Neural crest cell (in vitro differentiated cells): ENCODE data around the gene SF3A1. TPM values are rescaled to one million over a fixed set of nuclear protein-coding genes. Genes with fewer than 3 reads are reported as not detected.

ENCODE experiments used
- DNase-seq: peaks from one replicate; pipeline ENCODE4 v3.0.0; 2021; ENCODE audit warnings: low read depth, mixed read lengths, low spot score
- H3K27ac Mint-ChIP-seq: one replicate; pipeline ENCODE4 v1.8.0; 2021; ENCODE audit warnings: mild to moderate bottlenecking, mixed read lengths; ENCODE audit not compliant: unreplicated experiment
- H3K27me3 Mint-ChIP-seq: 2 replicates; pipeline ENCODE4 v1.8.0; 2021; ENCODE audit warnings: low read depth, mild to moderate bottlenecking, mixed read lengths
- H3K36me3 Mint-ChIP-seq: 2 replicates; pipeline ENCODE4 v1.8.0; 2021; ENCODE audit warnings: low read depth, mild to moderate bottlenecking, mixed read lengths
- H3K4me1 Mint-ChIP-seq: 2 replicates; pipeline ENCODE4 v1.8.0; 2021; ENCODE audit warnings: mixed read lengths
- H3K4me3 Mint-ChIP-seq: one replicate; pipeline ENCODE4 v1.8.0; 2021; ENCODE audit warnings: mild to moderate bottlenecking, mixed read lengths
- H3K9me3 Mint-ChIP-seq: 2 replicates; pipeline ENCODE4 v1.8.0; 2021; ENCODE audit warnings: mixed read lengths
- total RNA-seq: library from RNA; stranded (reverse); gene quantifications from 2 replicates; pipeline ENCODE4 v1.2.1, GENCODE V29; 2021
- TF ChIP-seq, protein P1 (sequence below): fragments of 200-600 bp; sonication (generic); conservative IDR thresholded peaks from 2 replicates; pipeline ENCODE4 v1.5.0; 2021; ENCODE audit warnings: antibody characterized with exemption, mild to moderate bottlenecking

SF3A1 gene
- total RNA-seq, 1 donor from 2014 or later, result 265 TPM

DNA sequence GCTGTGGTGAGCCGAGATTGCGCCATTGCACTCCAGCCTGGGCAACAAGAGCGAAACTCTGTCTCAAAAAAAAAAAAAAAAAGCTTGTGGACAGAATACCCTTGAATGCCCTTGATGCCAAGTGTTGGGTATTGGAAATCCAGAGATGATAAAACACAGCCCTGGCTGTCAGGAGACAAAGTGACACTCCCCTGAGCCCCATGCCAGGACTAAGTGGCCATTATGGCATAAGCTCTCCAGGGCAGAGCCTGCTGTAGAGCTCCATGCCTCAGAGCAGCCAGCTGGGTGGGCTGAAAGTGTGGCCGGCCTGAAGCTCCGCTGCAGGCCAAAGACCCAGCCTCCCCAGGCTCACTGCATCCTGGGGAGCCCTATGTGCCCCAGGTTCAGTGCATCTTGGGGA is 25.6 kb upstream of the SF3A1 start:
- H3K36me3 Mint-ChIP-seq, result no peaks in the 10 kb centered on the region
- DNase-seq, result no peak
- peaks cover 9% of the 10 kb centered on the region for H3K4me1 Mint-ChIP-seq
- no peak overlapping the region for H3K27ac Mint-ChIP-seq
- TF ChIP-seq, protein P1, sequence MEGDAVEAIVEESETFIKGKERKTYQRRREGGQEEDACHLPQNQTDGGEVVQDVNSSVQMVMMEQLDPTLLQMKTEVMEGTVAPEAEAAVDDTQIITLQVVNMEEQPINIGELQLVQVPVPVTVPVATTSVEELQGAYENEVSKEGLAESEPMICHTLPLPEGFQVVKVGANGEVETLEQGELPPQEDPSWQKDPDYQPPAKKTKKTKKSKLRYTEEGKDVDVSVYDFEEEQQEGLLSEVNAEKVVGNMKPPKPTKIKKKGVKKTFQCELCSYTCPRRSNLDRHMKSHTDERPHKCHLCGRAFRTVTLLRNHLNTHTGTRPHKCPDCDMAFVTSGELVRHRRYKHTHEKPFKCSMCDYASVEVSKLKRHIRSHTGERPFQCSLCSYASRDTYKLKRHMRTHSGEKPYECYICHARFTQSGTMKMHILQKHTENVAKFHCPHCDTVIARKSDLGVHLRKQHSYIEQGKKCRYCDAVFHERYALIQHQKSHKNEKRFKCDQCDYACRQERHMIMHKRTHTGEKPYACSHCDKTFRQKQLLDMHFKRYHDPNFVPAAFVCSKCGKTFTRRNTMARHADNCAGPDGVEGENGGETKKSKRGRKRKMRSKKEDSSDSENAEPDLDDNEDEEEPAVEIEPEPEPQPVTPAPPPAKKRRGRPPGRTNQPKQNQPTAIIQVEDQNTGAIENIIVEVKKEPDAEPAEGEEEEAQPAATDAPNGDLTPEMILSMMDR, result no peak
- no peak overlapping the region for H3K4me3 Mint-ChIP-seq
- H3K9me3 Mint-ChIP-seq, result no peaks in the 10 kb centered on the region
- no peaks in the 10 kb centered on the region for H3K27me3 Mint-ChIP-seq

DNA sequence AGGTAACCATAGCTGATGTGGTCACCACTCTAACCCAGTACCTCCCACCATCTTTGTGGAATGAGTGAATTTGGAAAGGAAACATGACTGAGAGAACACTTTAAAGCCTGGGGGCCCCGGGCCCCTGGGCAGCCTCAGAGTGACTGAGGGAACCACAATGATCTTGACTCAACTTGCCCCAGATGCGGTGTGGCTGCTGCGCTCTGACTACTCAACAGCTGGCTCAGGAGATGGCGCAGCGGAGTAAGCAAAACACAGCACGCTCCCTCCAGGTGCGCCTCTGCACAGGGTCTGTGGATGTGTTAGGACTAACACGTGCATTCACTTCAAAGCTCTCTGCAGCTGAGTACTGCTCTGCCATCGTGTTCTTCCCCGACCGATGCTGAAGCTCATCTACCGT is 24.6 kb upstream of the SF3A1 start:
- H3K36me3 Mint-ChIP-seq, result no peaks in the 10 kb centered on the region
- no peak overlapping the region for H3K4me3 Mint-ChIP-seq
- DNase-seq, result no peak
- H3K27me3 Mint-ChIP-seq, result no peaks in the 10 kb centered on the region
- H3K27ac Mint-ChIP-seq, result no peak overlapping the region
- H3K9me3 Mint-ChIP-seq, result no peaks in the 10 kb centered on the region
- TF ChIP-seq, protein P1, result no peak
- H3K4me1 Mint-ChIP-seq, result peaks cover 2% of the 10 kb centered on the region

GRCh38 chr22:30380011-30380410 is 23.3 kb upstream of the SF3A1 start:
- Mint-ChIP-seq H3K4me1 (no peaks in the 10 kb centered on the region), H3K27me3 (no peaks in the 10 kb centered on the region), H3K9me3 (no peaks in the 10 kb centered on the region), H3K27ac (no peak overlapping the region), H3K36me3 (no peaks in the 10 kb centered on the region), H3K4me3 (no peak overlapping the region)
- DNase-seq, result no peak
- TF ChIP-seq, protein P1, result no peak

- no peaks in the 10 kb centered on the region for H3K9me3 Mint-ChIP-seq
- TF ChIP-seq, protein P1, result no peak
- H3K27ac Mint-ChIP-seq, result peak overlapping the region; percentile 38
- DNase-seq, result no peak
- no peaks in the 10 kb centered on the region for H3K27me3 Mint-ChIP-seq
- no peaks in the 10 kb centered on the region for H3K4me1 Mint-ChIP-seq
- H3K36me3 Mint-ChIP-seq, result no peaks in the 10 kb centered on the region
- H3K4me3 Mint-ChIP-seq, result no peak overlapping the region
These were observed 18.7 kb upstream of the SF3A1 start for GRCh38 chr22:30375312-30375849.

DNA sequence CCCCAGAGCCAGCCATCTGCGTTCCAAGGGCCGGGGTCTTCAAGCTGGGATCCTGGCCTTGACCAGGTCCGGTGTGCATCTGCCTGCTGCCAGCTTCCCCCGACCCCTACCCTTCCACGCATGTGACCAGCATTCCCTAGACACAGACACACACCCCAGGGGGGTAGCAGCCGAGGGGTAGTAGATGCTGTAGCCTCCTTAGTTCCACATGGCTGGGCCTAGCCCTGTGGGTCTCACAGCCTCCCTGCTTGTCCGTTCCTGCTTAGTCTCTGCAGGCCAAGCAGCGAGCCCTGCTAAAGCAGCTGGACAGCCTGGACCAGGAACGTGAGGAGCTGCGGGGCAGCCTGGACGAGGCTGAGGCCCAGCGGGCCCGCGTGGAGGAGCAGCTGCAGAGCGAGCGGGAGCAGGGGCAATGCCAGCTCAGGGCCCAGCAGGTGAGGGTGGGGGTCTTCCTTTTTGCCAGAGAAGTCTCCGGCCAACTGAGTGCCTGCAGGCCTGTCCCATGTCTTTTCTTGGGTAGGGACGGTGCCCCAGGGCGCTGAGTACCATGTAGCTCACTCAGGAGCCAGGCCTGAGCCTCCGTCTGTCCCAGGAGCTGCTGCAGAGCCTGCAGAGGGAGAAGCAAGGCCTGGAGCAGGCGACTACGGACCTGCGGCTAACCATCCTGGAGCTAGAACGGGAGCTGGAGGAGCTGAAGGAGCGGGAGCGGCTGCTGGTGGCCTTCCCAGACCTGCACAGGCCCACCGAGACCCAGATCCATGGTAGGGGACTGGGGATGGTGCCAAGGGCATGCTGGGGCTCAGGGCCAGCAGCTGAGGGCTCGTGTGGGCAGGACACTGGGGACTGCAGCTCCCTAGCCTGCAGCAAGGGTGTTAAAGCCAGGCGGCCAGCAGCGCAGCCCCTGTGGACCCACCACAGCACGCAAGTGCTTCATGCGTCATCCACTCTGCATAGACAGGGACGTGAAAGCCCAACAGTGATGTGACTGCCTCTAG is 16.9 kb upstream of the SF3A1 start:
- Mint-ChIP-seq H3K27ac (no peak overlapping the region), H3K36me3 (no peaks in the 10 kb centered on the region), H3K4me1 (no peaks in the 10 kb centered on the region), H3K27me3 (no peaks in the 10 kb centered on the region), H3K9me3 (no peaks in the 10 kb centered on the region), H3K4me3 (no peak overlapping the region)
- no peak for DNase-seq
- TF ChIP-seq, protein P1, result no peak
